ENCODE results near the gene LUZP1. TPM values are rescaled to one million over a fixed set of nuclear protein-coding genes. Genes with fewer than 3 reads are reported as not detected.

The LUZP1 gene
- total RNA-seq, 2 donors from 2014 or later: 4.6 to 8.0 TPM

GRCh38 chr1:23118407-23118806 lies 50.2 kb downstream of the LUZP1 start:
- no peak for ATAC-seq

DNA sequence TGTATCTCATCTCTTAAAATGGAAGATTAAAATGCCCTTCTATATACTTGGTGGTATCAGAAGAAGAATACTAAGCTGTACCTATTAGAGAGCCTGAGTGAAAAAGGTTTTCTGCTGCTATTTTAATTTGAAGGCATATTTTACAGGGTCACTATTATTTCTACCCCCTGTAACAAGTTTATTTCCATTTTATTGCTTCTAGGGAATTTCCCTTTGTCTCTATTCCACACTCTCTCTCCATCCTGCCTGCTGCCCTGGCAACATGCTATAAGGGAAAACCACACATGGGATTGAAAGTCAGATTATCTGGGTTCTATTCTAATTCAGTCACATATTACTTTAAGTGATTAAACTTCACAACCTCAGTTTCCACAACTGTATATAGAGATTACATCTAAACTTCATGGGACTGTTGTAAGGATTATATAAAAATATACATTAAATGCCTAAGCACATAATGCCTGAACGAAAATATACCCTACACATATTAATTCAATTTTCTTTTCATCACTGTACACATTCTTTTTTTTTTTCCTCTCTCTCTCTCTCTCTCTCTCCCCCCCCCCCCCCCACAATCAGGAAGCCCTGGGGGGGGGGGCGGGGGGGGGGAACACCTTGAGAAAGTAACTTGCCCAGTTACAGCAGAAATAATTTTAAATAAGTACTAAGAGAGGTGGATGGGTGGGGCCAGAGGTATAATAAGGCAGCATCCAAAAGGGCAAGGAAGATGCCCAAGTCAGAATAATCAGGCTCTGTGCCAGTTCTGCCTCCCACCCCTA lies 51.5 kb downstream of the LUZP1 start:
- ATAC-seq (no peak), DNase-seq (no peak)
- H3K27ac ChIP-seq: no peak overlapping the region
- H3K36me3 ChIP-seq (replicated peaks in 1 of 2; ENCODE audit: insufficient read depth in 1 of 2, low read depth in 2 of 2): no peaks in the 10 kb centered on the region
- peaks cover 18% of the 10 kb centered on the region for H3K4me1 ChIP-seq
- no peaks in the 10 kb centered on the region for H3K9me3 ChIP-seq
- no peak overlapping the region for H3K4me3 ChIP-seq
- 47 to 52% methylated on average over 2 of the region's 2 CpGs for WGBS, 2 donors
- intact Hi-C loops (cut with DNase I): no loop called here
- no peaks in the 10 kb centered on the region for H3K27me3 ChIP-seq
- no peak for TF ChIP-seq POLR2A (IDR thresholded peaks at IDR 0.05)
- TF ChIP-seq CTCF (IDR thresholded peaks at IDR 0.05): no peak

More at GRCh38 chr1:23118407-23118806, 50.2 kb downstream of the LUZP1 start:
- intact Hi-C loops (cut with DNase I): no loop called here
- H3K9me3 ChIP-seq: no peaks in the 10 kb centered on the region
- no peaks in the 10 kb centered on the region for H3K27me3 ChIP-seq
- peaks cover 31% of the 10 kb centered on the region for H3K4me1 ChIP-seq
- no peaks in the 10 kb centered on the region for H3K36me3 ChIP-seq (replicated peaks in 1 of 2; ENCODE audit: insufficient read depth in 1 of 2, low read depth in 2 of 2)
- no peak for DNase-seq
- H3K4me3 ChIP-seq: no peak overlapping the region
- no peak overlapping the region for H3K27ac ChIP-seq
- no peak for TF ChIP-seq CTCF (IDR thresholded peaks at IDR 0.05)
- no peak for TF ChIP-seq POLR2A (IDR thresholded peaks at IDR 0.05)

- Histone ChIP-seq H3K9me3 (no peaks in the 10 kb centered on the region), H3K27me3 (no peaks in the 10 kb centered on the region), H3K36me3 (replicated peaks in 1 of 2; ENCODE audit: insufficient read depth in 1 of 2, low read depth in 2 of 2) (no peaks in the 10 kb centered on the region), H3K27ac (no peak overlapping the region), H3K4me3 (no peak overlapping the region), H3K4me1 (peaks cover 17% of the 10 kb centered on the region)
- WGBS, 2 donors: 83 to 88% methylated on average over 6 of the region's 6 CpGs
- TF ChIP-seq POLR2A (IDR thresholded peaks at IDR 0.05) (no peak), CTCF (IDR thresholded peaks at IDR 0.05) (no peak)
- ATAC-seq (no peak), DNase-seq (no peak)
- intact Hi-C loops (cut with DNase I): no loop called here
Measured at GRCh38 chr1:23116216-23116836, 52.3 kb downstream of the LUZP1 start.

GRCh38 chr1:23114424-23115079 lies 54.1 kb downstream of the LUZP1 start:
- WGBS, 2 donors: 77 to 88% methylated on average over 6 of the region's 6 CpGs
- TF ChIP-seq CTCF (IDR thresholded peaks at IDR 0.05) (no peak), POLR2A (IDR thresholded peaks at IDR 0.05) (no peak)

More at GRCh38 chr1:23114424-23115079, 54.1 kb downstream of the LUZP1 start:
- Histone ChIP-seq H3K36me3 (replicated peaks in 1 of 2; ENCODE audit: insufficient read depth in 1 of 2, low read depth in 2 of 2) (no peaks in the 10 kb centered on the region), H3K4me1 (peaks cover 17% of the 10 kb centered on the region), H3K27me3 (no peaks in the 10 kb centered on the region), H3K4me3 (no peak overlapping the region), H3K9me3 (no peaks in the 10 kb centered on the region), H3K27ac (no peak overlapping the region)
- DNase-seq (no peak), ATAC-seq (no peak)
- intact Hi-C loops (cut with DNase I): no loop called here
